ENCODE data around the gene BTG4. TPM values are rescaled to one million over a fixed set of nuclear protein-coding genes. Genes with fewer than 3 reads are reported as not detected.

BTG4 gene
- total RNA-seq, 1 donor from 2014 or later = 0.38 TPM

- H3K36me3 ChIP-seq = no peaks in the 10 kb centered on the region
- no peak overlapping the region for H3K4me3 ChIP-seq
- peak; percentile 50 to 58 for ATAC-seq
- H3K27me3 ChIP-seq (ENCODE audit: low read depth) = no peaks in the 10 kb centered on the region
- TF ChIP-seq CTCF (IDR thresholded peaks at IDR 0.05) = peak; percentile 35
- intact Hi-C loops (cut with DNase I) = no loop called here
- no peaks in the 10 kb centered on the region for H3K4me1 ChIP-seq
- no peaks in the 10 kb centered on the region for H3K9me3 ChIP-seq
- no peak for DNase-seq
- H3K27ac ChIP-seq = no peak overlapping the region
Measured at GRCh38 chr11:111454561-111455192, 57.5 kb downstream of the BTG4 start.

- H3K4me3 ChIP-seq = no peak overlapping the region
- no peak for TF ChIP-seq CTCF (IDR thresholded peaks at IDR 0.05)
- intact Hi-C loops (cut with DNase I) = no loop called here
- H3K27ac ChIP-seq = no peak overlapping the region
- H3K27me3 ChIP-seq (ENCODE audit: low read depth) = no peaks in the 10 kb centered on the region
- no peaks in the 10 kb centered on the region for H3K9me3 ChIP-seq
- ATAC-seq = no peak
- no peaks in the 10 kb centered on the region for H3K4me1 ChIP-seq
- H3K36me3 ChIP-seq = no peaks in the 10 kb centered on the region
- DNase-seq = no peak
Measured at GRCh38 chr11:111452817-111453552, 59.2 kb downstream of the BTG4 start.

- TF ChIP-seq CTCF (IDR thresholded peaks at IDR 0.05) = no peak
- no peaks in the 10 kb centered on the region for H3K9me3 ChIP-seq
- intact Hi-C loops (cut with DNase I) = no loop called here
- ATAC-seq = no peak
- no peak overlapping the region for H3K4me3 ChIP-seq
- H3K36me3 ChIP-seq = no peaks in the 10 kb centered on the region
- H3K27ac ChIP-seq = no peak overlapping the region
- H3K4me1 ChIP-seq = no peaks in the 10 kb centered on the region
- H3K27me3 ChIP-seq (ENCODE audit: low read depth) = no peaks in the 10 kb centered on the region
- no peak for DNase-seq
Measured at GRCh38 chr11:111452146-111452545, 60.0 kb downstream of the BTG4 start.

GRCh38 chr11:111450480-111451320 is 61.5 kb downstream of the BTG4 start:
- no peak for ATAC-seq
- TF ChIP-seq CTCF (IDR thresholded peaks at IDR 0.05) = no peak
- DNase-seq = no peak
- Histone ChIP-seq H3K9me3 (no peaks in the 10 kb centered on the region), H3K4me3 (no peak overlapping the region), H3K27me3 (ENCODE audit: low read depth) (no peaks in the 10 kb centered on the region), H3K27ac (no peak overlapping the region), H3K36me3 (no peaks in the 10 kb centered on the region), H3K4me1 (peaks cover 6% of the 10 kb centered on the region)
- intact Hi-C loops (cut with DNase I) = no loop called here

- Histone ChIP-seq H3K36me3 (no peaks in the 10 kb centered on the region), H3K27ac (no peak overlapping the region), H3K9me3 (no peaks in the 10 kb centered on the region), H3K4me1 (peaks cover 7% of the 10 kb centered on the region), H3K27me3 (ENCODE audit: low read depth) (no peaks in the 10 kb centered on the region), H3K4me3 (no peak overlapping the region)
- TF ChIP-seq CTCF (IDR thresholded peaks at IDR 0.05) = no peak
- DNase-seq (no peak), ATAC-seq (no peak)
- intact Hi-C loops (cut with DNase I) = no loop called here
Measured at GRCh38 chr11:111449696-111450479, 62.3 kb downstream of the BTG4 start.

Measured in lower lobe of right lung (tissue), 2 donors.